HG02763 (cell line): ENCODE data around the gene HS3ST5.
"Not testable (repeated sequence)": the region's sequence is repeated elsewhere in the genome, so short reads cannot be mapped to it uniquely, and the experiment has no call there.

Experiments used
- ATAC-seq: cut with Tn5 transposase; IDR thresholded peaks from one replicate; pipeline ENCODE4 v1.9.1; 2021; ENCODE audit warnings: mild to moderate bottlenecking, moderate library complexity; ENCODE audit not compliant: unreplicated experiment

Gene HS3ST5

DNA sequence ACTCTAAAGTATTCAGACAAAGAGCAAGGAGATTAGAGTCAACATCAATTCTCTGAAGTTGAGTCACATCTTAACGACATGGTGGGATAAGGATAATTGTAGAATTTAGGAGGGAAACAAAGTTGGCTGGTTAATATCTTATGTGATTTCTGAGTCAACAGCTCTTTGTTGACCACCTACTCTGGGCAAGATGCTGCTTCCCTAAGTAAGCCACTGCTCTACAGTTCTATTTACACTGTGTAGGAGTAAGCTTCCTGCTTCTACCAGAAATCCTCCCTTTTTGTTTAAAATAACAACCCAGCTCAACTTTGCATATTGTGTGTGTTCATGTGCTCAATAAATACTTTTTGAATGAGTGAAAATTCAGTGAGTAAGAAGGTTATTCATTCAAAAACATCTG, 3.1 kb downstream of the HS3ST5 start:
- no peak for ATAC-seq

DNA sequence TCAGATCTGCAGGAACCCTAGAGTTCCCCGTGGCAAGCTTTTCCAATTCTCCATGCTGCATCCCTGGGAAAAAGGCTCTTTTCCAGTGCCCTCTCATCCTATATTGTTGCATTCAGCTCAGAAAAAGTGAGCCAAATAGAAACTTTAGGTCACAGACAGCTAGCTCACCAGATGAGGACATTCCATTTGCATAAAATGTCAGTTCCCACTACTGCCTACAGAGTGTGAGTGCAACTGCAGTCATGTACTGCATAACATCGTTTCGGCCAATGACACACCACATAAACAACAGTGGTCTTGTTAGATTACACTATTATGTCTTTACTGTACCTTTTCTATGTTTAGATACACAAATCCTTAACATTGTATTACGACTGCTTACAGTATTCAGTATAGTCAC, 8.6 kb downstream of the HS3ST5 start:
- ATAC-seq = no peak

DNA sequence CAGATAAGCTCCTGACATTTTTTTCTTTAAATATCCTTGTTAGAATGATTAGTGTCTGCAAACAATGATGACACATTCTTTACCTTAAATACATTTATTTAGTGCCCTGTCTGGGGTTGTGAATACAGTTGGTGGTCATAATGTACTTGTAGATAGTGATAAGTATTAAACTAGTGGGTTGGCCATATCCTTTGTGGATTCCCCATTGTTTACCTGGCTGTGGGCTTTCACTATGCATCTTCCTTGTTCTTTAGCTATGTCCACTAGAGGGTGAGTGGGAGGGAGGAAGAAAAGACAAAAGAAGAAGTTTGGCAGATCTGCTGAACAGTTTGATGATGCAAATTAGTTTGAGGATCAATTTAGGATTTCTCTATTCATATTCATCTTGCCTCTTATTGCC, 15.7 kb downstream of the HS3ST5 start:
- no peak for ATAC-seq

DNA sequence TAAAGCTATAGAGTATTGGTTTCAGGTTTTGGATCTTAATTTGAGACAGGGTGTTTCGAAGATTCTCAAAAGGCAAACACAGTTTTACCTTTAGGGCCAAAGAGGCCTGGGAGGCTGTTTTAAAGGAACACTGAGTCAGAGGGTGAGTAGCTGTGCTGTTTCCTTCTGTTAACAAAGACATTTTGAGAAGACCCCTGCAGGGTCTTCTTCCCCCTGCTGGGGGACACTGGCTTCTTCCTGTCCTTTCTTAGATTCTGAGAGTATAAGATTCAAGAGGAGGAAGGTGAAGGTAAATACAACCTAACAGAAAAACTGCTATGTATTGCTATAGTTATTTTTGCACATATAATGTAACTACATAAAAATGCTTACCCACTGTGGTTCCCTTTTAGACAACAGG, 19.0 kb downstream of the HS3ST5 start:
- ATAC-seq = no peak

DNA sequence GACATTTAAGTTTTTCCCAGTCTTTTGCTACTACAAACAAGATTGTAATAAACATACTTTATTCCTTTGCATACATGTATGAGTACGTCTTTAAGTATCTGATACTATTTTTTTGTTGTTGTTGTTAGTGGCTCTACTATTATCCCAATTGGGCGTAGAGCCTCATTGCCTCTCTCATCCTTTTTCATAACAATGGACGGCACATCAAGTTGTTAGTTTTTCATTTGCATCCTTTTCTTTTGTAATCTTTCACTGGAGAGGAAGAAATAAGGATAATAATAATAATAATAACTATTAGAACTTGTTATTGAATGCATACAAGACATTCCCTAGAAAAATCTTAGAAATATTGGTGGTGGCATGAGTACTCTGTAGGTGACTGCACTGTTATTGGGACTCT, 23.1 kb downstream of the HS3ST5 start:
- no peak for ATAC-seq

DNA sequence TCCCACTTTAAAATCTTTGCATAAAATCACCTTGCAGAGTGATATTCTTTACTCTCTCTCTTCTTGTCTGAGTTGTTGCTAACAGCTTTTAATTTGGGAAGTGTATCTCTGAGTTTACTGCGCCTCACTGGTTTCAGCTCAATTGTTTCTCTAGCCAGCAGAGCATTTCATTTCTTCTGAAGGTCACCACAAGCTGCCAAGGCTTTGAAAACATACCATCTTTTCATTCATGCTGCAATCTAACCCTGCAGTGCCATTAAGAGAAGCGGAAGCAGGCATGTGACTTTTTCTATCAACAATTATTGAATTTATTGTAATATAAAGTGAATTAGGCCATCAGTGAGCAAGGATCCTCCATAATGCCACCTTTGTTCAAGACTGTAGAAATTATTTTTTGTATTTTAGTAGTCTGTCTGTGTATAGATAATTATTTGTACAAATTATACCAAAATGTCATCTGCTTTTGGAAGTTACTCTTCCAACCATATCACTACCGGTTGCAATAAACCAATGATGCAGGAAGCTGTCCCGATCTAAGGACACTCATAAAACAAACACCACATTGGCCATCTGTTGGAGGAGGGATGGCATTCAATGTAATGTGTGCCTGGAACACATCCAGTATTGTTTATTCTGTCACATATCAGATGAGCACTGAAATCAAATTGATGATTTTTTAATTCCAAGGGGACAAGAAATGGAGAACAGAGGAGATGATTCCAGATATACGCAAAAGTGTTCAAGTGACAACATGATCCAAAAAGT, 26.8 kb downstream of the HS3ST5 start:
- ATAC-seq = no peak

DNA sequence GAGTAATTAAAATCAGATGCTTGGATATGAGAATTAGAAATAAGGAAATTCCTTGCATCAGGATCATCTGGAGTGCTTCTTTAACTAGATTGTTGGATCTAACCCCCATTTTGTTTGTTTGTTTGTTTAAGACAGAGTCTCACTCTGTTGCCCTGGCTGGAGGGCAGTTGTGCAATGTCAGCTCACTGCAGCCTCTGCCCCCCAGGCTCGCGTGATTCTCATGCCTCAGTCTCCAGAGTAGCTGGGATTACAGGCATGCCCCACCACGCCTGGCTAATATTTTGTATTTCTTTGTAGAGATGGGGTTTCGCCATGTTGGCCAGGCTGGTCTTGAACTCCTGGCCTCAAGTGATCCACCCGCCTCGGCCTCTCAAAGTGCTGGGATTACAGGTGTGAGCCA, 29.0 kb downstream of the HS3ST5 start:
- ATAC-seq = not testable (repeated sequence)

DNA sequence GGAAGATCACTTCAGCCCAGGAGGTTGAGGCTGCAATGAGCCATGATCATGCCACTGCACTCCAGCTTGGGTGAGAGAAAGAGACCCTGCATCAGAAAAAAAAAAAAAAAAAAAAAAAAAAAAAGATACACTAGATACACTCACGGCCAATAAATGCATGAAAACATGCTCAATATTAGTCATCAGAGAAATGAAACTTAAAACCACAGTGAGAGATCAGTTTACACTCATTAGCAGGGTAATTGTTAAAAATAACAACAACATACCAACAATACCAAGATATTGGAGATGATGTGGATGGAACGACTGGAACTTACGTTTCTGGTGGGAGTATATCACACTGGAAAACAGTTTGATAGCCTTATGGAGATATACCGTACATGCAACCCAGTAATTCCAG, 29.9 kb downstream of the HS3ST5 start:
- no peak for ATAC-seq

DNA sequence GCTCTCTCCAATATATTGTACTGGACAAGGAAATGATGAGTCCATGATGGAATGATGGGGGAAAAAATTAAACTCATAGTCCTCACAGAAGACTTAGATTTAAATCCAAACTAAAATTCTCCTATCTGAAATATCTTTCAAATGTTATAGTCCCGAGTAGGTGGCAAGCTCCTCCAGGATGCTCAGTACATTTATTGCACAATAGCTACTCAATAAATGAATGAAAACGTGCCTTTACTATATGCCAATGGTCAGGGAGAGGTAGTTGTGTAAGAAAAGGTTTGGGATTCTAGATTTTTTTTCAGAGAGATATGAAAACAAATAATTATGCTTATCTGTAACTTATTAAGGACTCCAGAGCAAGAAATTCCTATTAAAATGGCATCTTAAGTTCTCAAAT, 32.8 kb downstream of the HS3ST5 start:
- ATAC-seq = no peak

DNA sequence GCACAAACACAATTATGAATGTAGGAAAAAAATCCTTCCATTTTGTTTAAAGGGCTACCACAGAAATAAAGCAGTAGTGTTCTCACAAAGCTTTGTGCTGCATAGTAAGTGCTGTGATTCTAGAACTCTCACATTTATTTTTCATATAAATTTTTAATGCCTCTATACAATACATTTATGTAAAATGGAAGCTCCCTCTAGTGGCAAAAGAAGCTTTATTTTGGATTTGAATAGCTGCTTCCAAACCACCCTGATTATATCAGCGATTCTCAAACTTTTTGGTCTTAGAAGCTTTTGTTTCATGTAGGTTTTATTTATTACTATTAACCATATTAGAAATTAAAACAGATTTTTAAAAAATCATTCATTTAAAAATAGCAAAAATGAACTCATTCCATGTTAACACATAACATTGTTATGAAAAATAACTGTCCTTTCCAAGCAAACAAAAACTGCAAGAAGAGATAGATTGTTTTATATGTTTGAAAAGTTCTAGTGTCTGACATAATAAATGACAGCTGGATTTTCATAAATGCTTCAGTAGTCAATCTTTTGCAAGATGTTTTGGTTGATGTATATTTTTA, 38.4 kb downstream of the HS3ST5 start:
- ATAC-seq = no peak

DNA sequence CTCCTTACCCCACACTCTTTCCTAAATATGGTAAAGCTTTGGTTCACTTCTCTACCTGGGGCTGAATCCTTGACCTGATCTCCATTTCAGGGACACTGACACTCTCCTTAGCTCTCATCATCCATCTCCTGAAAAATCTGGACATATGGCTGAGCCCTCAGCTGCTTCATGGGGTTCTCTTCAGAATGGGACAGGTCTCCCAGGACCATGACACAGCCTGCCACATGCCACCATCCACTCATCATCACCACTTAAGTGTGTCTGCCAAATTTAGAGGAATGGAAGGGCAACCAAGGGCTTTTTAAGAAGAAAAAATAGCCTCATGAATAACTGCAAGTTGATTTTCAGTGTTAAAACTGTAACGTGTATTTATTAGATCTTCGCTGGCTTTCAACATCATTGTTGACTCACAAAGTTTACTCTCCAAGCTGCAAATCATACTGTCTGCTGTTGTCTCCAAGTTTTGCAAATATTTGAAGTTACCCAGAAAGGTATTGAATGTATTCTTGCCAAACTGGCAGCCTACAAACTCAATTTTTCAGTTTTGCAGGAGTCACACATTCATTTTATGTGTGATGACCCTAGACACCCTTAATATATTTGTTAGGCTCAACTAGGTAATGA, 41.1 kb downstream of the HS3ST5 start:
- ATAC-seq = no peak

DNA sequence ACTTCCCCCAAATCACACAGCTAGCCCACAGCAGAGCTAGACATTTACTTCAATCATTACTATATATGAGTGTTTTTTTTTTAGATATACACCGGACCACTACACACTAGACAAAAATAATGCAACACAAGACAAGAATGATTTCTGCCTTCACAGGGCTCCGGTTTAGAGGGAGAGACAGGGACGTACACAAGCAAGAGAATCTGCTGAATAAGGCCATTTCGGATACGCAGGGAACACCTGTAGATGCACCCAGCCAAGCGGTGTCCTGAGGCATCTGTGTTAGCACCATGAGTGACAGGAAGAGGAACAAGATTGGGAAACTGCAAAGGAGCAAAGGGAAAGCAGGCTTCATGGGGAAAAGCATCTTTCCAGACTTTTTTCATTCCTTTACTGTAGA, 45.7 kb downstream of the HS3ST5 start:
- ATAC-seq = no peak

DNA sequence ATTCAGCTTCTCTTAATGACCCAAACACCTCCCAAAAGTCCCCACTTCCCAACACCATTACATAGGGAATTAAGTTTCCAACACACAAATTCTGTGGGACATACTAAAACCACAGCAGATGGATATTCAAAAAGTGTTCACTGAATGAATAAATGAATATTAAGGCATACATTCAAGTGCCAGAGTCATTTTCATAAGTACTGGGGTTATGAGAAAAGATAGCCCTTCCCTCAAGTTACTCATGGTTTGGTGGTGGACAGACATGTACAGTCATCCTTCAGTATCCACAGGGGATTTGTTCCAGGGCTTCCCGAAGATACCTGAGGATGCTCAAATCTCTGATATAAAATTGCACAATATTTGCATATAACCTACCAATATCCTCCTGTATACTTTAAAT, 50.4 kb downstream of the HS3ST5 start:
- no peak for ATAC-seq

DNA sequence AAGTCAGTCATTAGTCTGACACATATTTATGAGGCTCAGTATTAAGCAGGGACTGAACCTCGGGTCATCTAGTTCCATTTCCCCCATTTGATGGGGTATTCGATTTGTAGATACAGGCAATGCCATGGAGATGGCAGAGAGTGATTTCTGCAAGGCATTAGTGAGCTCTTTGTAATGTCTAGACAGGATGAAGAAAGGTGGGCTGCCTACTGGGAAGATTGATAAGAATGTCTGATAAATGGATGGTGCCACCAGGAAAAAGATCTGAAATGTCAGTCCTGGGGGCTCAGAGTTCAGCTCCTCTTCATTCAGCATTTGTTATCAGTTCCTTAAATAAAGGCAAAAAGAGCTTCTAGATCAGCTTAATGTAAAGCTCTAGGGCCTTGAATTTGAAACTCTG, 51.4 kb downstream of the HS3ST5 start:
- no peak for ATAC-seq

DNA sequence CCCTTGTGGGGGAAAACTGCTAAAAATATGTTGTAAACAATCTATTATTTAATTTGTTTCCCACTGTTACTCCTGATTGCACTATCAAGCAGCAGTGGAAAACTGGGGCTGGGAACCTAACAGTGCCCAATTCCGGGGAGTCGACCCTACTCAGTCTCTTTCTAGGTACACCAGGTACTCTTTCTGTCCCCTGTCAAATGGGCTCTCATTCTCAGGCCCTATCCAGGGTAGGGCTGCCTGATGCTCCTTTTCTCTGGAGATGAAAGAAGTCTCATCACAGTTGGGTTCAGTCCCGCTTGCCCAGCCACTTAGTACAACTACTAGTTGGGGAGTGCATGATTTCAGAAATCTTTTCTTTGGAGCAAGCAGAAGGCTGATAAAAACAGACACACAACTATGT, 52.0 kb downstream of the HS3ST5 start:
- ATAC-seq = no peak

DNA sequence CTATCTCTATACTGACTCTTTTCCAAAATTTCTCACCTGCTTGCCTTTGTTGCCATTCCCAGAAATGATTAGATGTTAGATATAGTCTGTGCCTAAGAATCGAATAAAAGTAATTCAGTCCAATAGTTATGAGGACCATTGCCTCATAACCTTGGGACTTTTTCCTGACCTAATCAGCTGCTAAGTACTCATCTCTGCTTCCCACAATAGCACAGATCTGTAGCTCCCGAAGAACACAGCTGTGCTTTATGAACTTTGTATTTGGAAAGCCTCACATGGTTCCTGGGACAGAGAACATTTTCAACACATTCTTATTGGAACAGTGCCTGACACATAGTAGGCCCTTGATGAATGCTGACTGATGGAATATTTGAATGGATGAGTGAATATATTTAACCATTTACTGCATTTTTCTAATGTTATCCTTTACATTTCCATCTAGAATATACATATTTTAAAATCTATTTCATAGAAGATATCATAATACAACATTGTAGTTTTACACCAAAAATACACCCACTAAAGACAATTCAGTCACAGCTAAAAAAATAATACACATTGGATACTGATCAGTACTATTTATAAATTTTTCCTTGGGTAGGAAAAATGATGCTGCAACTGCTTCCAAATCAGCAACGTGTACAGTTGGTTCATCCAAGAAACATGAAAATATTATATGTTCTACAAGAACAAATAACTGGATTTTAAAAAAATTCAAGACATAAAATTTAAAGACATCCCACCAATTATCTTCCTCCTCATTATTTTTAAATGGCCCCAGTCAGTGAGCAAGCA, 53.9 kb downstream of the HS3ST5 start:
- no peak for ATAC-seq

DNA sequence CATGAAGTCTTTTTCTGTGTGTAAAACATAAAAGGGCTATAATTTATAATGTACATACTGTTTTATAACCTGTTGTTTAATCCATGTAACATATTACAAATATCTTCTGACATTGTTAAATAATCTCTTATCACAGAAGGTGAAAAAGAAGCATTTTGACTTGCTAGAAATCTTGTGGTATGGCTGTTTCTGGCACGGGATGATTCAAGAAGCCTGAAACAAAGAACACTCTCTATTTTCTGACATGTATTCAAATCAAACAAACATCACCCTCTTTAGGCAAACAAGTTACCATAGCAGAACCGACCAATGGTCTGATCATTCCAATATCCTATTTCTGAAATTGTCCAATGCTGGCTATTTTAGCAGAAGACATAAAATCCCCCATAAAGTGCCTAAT, 55.4 kb downstream of the HS3ST5 start:
- no peak for ATAC-seq

DNA sequence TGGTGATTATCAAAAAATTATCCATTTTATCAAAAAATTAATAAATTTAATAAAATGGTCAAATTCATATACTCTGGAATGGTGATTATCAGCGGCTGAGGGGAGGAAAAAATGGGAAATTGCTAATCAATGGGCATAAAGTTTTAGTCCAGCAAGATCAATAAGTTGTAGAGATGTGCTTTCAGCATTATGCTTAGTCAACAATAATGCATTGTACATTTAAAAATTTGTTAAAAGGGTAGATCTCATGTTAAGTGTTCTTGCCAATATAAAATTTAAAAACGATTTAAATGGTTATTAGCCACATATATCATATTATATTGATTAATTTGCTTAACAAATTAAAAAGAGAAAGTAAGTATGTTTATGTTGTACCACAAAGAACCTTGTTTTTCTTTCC, 56.6 kb downstream of the HS3ST5 start:
- ATAC-seq = no peak

DNA sequence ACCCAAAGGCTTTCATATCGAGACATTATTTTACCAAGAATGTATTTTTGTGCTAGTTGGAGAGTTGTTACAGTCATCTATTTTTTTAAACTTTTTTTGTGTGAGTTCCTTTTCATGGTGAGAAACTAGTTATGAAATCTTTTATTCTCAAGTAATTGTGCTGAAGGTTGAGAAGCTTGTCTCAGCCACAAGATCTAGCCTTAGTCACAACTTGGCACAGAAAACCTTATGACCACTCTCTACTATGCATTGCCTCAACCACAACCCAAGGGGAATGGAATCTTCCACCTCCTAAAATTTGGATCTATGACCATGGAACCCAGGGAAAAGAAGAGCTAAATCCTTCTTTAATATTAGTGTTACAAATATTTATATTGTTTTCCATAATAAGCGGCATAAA, 58.5 kb downstream of the HS3ST5 start:
- no peak for ATAC-seq

DNA sequence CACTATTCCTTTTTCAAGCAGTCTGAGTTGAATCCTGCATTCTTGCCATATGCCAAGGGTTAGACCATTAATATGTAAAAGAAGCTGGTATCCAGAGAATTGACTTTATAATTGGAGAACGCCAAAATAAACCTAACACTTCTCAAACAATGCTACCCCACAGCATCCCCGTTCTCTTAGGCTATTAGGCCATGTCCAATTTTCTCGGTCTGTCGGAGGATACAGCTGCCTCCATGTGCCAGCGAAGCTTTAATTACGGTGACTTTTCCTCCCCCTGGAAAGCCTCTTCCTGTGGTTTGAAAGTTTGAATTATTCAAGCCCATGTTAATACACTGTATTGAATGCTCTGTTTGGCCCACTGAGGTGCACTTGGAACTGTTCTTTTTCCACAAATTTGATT, 60.5 kb downstream of the HS3ST5 start:
- ATAC-seq = no peak

DNA sequence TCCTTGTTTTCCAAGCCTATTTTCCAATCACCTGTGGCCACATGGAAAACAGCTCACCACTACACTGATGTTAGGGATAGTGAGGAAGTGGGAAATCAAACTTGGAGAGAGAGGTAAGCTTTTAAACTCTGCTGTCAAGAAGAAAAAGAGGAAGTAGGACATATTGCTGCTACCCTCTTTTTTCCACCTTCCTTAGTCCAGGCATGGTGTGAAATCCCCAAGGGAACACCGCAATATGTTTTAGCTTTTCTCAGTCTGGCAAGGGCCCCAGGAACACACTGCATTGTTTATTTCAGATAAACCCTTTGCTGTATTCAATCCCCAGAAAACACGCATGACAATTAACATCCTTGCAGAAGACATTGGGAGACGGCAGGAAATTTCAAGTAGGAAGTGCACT, 61.3 kb downstream of the HS3ST5 start:
- ATAC-seq = no peak
